NCI-H1105 (cell line): ENCODE results near the gene TGIF1.
"Not testable (repeated sequence)": the region's sequence is repeated elsewhere in the genome, so short reads cannot be mapped to it uniquely, and the experiment has no call there.

ENCODE experiments used
- DNase-seq: peaks from one replicate; lab custom pipeline; 2025; lab: John Stamatoyannopoulos, UW

TGIF1 gene

GRCh38 chr18:3455907-3456685, 6.1 kb downstream of the TGIF1 start:
- DNase-seq: no peak

- no peak for DNase-seq
Observed at GRCh38 chr18:3456686-3457069, 6.7 kb downstream of the TGIF1 start.

GRCh38 chr18:3457261-3457724, 7.3 kb downstream of the TGIF1 start:
- no peak for DNase-seq

GRCh38 chr18:3458378-3458777, 8.4 kb downstream of the TGIF1 start:
- DNase-seq: no peak

GRCh38 chr18:3458952-3459853, 9.2 kb downstream of the TGIF1 start:
- no peak for DNase-seq

GRCh38 chr18:3460823-3461398, 10.9 kb downstream of the TGIF1 start:
- no peak for DNase-seq

- DNase-seq: no peak
Observed at GRCh38 chr18:3461704-3462103, 11.7 kb downstream of the TGIF1 start.

GRCh38 chr18:3463051-3463450, 13.1 kb downstream of the TGIF1 start:
- no peak for DNase-seq

GRCh38 chr18:3466045-3466444, 16.1 kb downstream of the TGIF1 start:
- no peak for DNase-seq

GRCh38 chr18:3466872-3467271, 16.9 kb downstream of the TGIF1 start:
- DNase-seq: no peak

GRCh38 chr18:3468066-3468705, 18.2 kb downstream of the TGIF1 start:
- no peak for DNase-seq

- DNase-seq: no peak
Observed at GRCh38 chr18:3468833-3469232, 18.9 kb downstream of the TGIF1 start.

GRCh38 chr18:3471141-3471648, 21.2 kb downstream of the TGIF1 start:
- DNase-seq: no peak

GRCh38 chr18:3472121-3472520, 22.1 kb downstream of the TGIF1 start:
- DNase-seq: not testable (repeated sequence)

GRCh38 chr18:3472681-3473544, 22.9 kb downstream of the TGIF1 start:
- DNase-seq: no peak

GRCh38 chr18:3478262-3478978, 28.4 kb downstream of the TGIF1 start:
- DNase-seq: no peak

- no peak for DNase-seq
Observed at GRCh38 chr18:3479978-3480509, 30.1 kb downstream of the TGIF1 start.

GRCh38 chr18:3480827-3481573, 31.0 kb downstream of the TGIF1 start:
- no peak for DNase-seq

GRCh38 chr18:3481696-3482210, 31.8 kb downstream of the TGIF1 start:
- no peak for DNase-seq
